Measurements from ENCODE around the gene GEMIN7. TPM values are rescaled to one million over a fixed set of nuclear protein-coding genes. Genes with fewer than 3 reads are reported as not detected.

Gene GEMIN7
- total and polyA plus RNA-seq, 4 donors: 10.0 to 25.2 (median 19.4) TPM

DNA sequence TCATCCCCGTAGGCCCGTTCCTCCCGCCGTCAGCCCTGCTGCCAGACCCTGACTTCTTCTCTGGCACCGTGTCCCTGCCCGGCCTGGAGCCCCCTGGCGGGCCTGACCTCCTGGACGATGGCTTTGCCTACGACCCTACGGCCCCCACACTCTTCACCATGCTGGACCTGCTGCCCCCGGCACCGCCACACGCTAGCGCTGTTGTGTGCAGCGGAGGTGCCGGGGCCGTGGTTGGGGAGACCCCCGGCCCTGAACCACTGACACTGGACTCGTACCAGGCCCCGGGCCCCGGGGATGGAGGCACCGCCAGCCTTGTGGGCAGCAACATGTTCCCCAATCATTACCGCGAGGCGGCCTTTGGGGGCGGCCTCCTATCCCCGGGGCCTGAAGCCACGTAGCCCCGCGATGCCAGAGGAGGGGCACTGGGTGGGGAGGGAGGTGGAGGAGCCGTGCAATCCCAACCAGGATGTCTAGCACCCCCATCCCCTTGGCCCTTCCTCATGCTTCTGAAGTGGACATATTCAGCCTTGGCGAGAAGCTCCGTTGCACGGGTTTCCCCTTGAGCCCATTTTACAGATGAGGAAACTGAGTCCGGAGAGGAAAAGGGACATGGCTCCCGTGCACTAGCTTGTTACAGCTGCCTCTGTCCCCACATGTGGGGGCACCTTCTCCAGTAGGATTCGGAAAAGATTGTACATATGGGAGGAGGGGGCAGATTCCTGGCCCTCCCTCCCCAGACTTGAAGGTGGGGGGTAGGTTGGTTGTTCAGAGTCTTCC lies 41.5 kb upstream of the GEMIN7 start:
- H3K9me3 ChIP-seq (ENCODE audit: control insufficient read depth in 4 of 4, low read length in 3 of 4): no peaks in the 10 kb centered on the region
- H3K27me3 ChIP-seq (ENCODE audit: control insufficient read depth in 4 of 4, insufficient read depth in 4 of 4, low read length in 3 of 4): no peaks in the 10 kb centered on the region
- TF ChIP-seq, protein P1, sequence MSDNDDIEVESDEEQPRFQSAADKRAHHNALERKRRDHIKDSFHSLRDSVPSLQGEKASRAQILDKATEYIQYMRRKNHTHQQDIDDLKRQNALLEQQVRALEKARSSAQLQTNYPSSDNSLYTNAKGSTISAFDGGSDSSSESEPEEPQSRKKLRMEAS (IDR thresholded peaks at IDR 0.05): no peak
- H3K36me3 ChIP-seq (ENCODE audit: control insufficient read depth in 4 of 4, insufficient read depth in 3 of 4, low read depth in 1 of 4, low read length in 3 of 4): peaks cover 3 to 26% (median 18%) of the 10 kb centered on the region in 4 donors
- no peak overlapping the region for H3K27ac ChIP-seq (ENCODE audit: low read depth in 1 of 2, low read length in 2 of 2)
- WGBS: 96% methylated on average over 37 of the region's 37 CpGs
- peaks cover 3 to 30% (median 24%) of the 10 kb centered on the region in 4 donors for H3K4me1 ChIP-seq (ENCODE audit: control insufficient read depth in 4 of 4, insufficient read depth in 4 of 4, low read length in 3 of 4)
- H3K4me3 ChIP-seq (ENCODE audit: low read depth in 1 of 3, low read length in 3 of 3): no peak overlapping the region
- DNase-seq (ENCODE audit: low spot score): no peak
- H3K9ac ChIP-seq (ENCODE audit: low read depth in 1 of 2, low read length in 2 of 2): no peak overlapping the region

DNA sequence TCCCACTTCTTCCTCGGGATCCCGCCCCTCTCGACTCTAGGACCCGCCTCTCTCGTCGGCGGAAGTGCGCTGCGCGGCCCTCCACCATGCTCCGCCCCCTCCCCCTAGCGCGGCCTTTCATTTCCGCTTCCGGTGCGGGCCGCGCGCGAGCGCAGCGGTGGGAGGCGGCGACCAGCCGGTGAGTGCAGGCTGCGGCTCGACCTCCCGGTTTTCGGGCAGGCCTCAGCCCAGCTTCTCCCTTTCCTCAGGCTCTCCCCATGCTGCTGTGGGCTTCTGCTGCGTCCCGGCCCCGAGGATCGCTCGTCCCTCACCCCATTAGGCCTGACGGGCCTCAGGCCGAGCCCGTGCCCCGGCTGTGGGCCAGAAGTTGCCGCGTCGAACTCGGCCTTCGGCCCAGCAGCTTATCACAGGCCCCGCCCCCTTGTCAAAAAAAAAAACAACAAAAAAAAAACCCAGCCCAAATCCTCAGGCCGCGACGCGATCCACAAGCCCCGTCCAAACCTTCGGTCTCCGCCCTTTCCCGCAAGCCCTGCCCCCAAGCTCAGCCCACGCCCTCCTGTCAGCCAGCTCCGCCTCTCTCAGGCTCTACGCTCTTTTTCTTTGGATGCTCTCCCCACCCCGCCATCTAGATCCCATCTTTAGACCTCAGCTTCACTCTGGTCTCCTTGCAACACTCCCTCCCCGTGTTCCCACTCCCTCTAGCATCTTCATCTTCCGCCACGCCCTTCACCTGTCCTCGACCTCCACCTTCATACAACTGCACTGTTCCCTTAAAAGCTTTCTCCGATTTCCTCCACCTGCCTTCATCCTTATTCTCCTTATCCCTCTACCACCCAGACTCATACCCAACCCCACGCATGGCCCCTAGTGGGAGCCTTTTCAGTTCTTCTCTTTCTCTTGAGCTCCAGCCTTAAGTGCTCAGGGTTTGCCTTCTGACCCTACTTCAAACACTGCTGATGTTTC lies 39.8 kb upstream of the GEMIN7 start, which contains the start of gene CLASRP:
CLASRP (plus strand) TSS at position 115 of the 963 bp plus-strand sequence. CDS start 1,168 bp downstream, outside the sequence.
- 3% methylated on average over 62 of the region's 62 CpGs for WGBS
- Histone ChIP-seq H3K9me3 (ENCODE audit: control insufficient read depth in 4 of 4, low read length in 3 of 4) (no peaks in the 10 kb centered on the region), H3K4me3 (ENCODE audit: low read depth in 1 of 3, low read length in 3 of 3) (peak within 1 kb of the TSS; percentile 82 to 96 (median 90)), H3K9ac (ENCODE audit: low read depth in 1 of 2, low read length in 2 of 2) (peak within 1 kb of the TSS; percentile 73 to 98), H3K27me3 (ENCODE audit: control insufficient read depth in 4 of 4, insufficient read depth in 4 of 4, low read length in 3 of 4) (no peaks in the 10 kb centered on the region), H3K36me3 (ENCODE audit: control insufficient read depth in 4 of 4, insufficient read depth in 3 of 4, low read depth in 1 of 4, low read length in 3 of 4) (peaks cover 2 to 26% (median 18%) of the 10 kb centered on the region in 4 donors), H3K4me1 (ENCODE audit: control insufficient read depth in 4 of 4, insufficient read depth in 4 of 4, low read length in 3 of 4) (peaks cover 3 to 37% (median 32%) of the 10 kb centered on the region in 4 donors), H3K27ac (ENCODE audit: low read depth in 1 of 2, low read length in 2 of 2) (peak within 1 kb of the TSS; percentile 97 to 99)
- TF ChIP-seq FOXA1 (IDR thresholded peaks at IDR 0.05) (no peak), HNF4G (IDR thresholded peaks at IDR 0.05) (no peak), EGR1 (IDR thresholded peaks at IDR 0.05; ENCODE audit: low read depth in 2 of 2) (no peak), HNF4A (conservative IDR thresholded peaks at IDR 0.05) (no peak), JUND (IDR thresholded peaks at IDR 0.05) (no peak), SP1 (IDR thresholded peaks at IDR 0.05) (peak; percentile 65), TAF1 (conservative IDR thresholded peaks at IDR 0.05) (no peak), YY1 (IDR thresholded peaks at IDR 0.05) (peak; percentile 54), NR2F2 (IDR thresholded peaks at IDR 0.05) (no peak), RXRA (IDR thresholded peaks at IDR 0.05) (peak; percentile 30 to 37), FOXA2 (IDR thresholded peaks at IDR 0.05) (no peak), GABPA (IDR thresholded peaks at IDR 0.05 in 1 of 2, conservative IDR thresholded peaks at IDR 0.05 in 1 of 2) (peak; percentile 92 to 97), RAD21 (IDR thresholded peaks at IDR 0.05) (peak; percentile 16 to 26)
- TF ChIP-seq, protein P2, sequence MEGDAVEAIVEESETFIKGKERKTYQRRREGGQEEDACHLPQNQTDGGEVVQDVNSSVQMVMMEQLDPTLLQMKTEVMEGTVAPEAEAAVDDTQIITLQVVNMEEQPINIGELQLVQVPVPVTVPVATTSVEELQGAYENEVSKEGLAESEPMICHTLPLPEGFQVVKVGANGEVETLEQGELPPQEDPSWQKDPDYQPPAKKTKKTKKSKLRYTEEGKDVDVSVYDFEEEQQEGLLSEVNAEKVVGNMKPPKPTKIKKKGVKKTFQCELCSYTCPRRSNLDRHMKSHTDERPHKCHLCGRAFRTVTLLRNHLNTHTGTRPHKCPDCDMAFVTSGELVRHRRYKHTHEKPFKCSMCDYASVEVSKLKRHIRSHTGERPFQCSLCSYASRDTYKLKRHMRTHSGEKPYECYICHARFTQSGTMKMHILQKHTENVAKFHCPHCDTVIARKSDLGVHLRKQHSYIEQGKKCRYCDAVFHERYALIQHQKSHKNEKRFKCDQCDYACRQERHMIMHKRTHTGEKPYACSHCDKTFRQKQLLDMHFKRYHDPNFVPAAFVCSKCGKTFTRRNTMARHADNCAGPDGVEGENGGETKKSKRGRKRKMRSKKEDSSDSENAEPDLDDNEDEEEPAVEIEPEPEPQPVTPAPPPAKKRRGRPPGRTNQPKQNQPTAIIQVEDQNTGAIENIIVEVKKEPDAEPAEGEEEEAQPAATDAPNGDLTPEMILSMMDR (IDR thresholded peaks at IDR 0.05; ENCODE audit: low read depth, low read length, missing input control): no peak
- TF ChIP-seq, protein P3, sequence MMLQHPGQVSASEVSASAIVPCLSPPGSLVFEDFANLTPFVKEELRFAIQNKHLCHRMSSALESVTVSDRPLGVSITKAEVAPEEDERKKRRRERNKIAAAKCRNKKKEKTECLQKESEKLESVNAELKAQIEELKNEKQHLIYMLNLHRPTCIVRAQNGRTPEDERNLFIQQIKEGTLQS (IDR thresholded peaks at IDR 0.05): no peak
- TF ChIP-seq, protein P4, sequence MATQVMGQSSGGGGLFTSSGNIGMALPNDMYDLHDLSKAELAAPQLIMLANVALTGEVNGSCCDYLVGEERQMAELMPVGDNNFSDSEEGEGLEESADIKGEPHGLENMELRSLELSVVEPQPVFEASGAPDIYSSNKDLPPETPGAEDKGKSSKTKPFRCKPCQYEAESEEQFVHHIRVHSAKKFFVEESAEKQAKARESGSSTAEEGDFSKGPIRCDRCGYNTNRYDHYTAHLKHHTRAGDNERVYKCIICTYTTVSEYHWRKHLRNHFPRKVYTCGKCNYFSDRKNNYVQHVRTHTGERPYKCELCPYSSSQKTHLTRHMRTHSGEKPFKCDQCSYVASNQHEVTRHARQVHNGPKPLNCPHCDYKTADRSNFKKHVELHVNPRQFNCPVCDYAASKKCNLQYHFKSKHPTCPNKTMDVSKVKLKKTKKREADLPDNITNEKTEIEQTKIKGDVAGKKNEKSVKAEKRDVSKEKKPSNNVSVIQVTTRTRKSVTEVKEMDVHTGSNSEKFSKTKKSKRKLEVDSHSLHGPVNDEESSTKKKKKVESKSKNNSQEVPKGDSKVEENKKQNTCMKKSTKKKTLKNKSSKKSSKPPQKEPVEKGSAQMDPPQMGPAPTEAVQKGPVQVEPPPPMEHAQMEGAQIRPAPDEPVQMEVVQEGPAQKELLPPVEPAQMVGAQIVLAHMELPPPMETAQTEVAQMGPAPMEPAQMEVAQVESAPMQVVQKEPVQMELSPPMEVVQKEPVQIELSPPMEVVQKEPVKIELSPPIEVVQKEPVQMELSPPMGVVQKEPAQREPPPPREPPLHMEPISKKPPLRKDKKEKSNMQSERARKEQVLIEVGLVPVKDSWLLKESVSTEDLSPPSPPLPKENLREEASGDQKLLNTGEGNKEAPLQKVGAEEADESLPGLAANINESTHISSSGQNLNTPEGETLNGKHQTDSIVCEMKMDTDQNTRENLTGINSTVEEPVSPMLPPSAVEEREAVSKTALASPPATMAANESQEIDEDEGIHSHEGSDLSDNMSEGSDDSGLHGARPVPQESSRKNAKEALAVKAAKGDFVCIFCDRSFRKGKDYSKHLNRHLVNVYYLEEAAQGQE (IDR thresholded peaks at IDR 0.05): peak; percentile 47
- TF ChIP-seq, protein P1 (IDR thresholded peaks at IDR 0.05): peak; percentile 21
- TF ChIP-seq, protein P5, sequence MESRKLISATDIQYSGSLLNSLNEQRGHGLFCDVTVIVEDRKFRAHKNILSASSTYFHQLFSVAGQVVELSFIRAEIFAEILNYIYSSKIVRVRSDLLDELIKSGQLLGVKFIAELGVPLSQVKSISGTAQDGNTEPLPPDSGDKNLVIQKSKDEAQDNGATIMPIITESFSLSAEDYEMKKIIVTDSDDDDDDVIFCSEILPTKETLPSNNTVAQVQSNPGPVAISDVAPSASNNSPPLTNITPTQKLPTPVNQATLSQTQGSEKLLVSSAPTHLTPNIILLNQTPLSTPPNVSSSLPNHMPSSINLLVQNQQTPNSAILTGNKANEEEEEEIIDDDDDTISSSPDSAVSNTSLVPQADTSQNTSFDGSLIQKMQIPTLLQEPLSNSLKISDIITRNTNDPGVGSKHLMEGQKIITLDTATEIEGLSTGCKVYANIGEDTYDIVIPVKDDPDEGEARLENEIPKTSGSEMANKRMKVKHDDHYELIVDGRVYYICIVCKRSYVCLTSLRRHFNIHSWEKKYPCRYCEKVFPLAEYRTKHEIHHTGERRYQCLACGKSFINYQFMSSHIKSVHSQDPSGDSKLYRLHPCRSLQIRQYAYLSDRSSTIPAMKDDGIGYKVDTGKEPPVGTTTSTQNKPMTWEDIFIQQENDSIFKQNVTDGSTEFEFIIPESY (IDR thresholded peaks at IDR 0.05): peak; percentile 24
- peak; percentile 90 for DNase-seq (ENCODE audit: low spot score)
